Measurements from ENCODE around the gene FOXA1. TPM values are rescaled to one million over a fixed set of nuclear protein-coding genes. Genes with fewer than 3 reads are reported as not detected.
A peak's percentile ranks its signal among the peaks of the same experiment; 100 is the strongest.

FOXA1 gene
- total and polyA plus RNA-seq, 2 of the 4 experiments (the other 2 are of a cell fraction): 0.18 to 0.31 TPM

DNA sequence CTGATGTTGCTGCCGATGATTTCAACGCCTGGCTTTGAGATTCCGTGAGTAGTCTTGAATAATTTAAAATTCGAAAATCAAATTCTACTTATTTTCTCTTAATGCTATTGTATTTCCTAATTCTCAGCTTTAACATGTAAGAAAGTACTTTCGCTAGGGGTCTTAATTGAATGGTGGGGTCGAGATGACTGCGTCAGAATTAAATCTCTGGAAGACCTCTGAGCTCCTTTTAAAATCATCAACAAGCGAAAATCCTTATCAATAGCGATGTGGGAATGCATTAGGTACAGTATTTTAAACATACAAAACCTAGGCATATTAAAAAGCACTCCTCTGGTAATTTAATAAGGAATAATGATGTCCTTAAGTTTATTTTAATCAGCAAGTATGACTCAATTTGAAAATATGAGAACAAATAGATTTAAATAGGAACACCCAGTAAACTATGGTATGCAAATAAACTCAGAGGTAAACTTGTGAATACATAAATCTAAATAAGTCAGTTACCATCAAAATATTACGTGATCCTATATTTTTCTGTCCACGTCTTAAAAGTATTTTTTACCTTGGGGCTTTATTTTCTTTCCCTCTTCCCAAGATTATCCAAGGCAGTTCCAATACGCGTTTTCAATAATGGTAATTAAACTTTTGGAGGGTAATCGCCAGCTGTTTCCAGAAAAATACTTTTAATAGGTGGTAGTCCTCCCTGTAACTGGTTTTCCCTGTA, 1.4 kb downstream of the FOXA1 start:
- H3K4me3 ChIP-seq (ENCODE audit: insufficient read depth, low read depth, low read length): no peak overlapping the region; the same call in 1 of the 2 replicates
- BruUV-seq (replicated peaks): TSS peak; percentile 55
- DNase-seq: no peak
- peaks cover 21% of the 10 kb centered on the region for H3K9me3 ChIP-seq (ENCODE audit: control insufficient read depth, insufficient read depth, low read length)
- no peaks in the 10 kb centered on the region; the same call in 1 of the 2 replicates for H4K20me1 ChIP-seq (ENCODE audit: insufficient read depth, low read length)
- H2BK15ac ChIP-seq (ENCODE audit: low read depth, low read length): no peak overlapping the region
- H3K9me1 ChIP-seq (ENCODE audit: insufficient read depth, low read length): 0 out of 2 replicates have a peak, but pooled peaks cover 3% of the 10 kb centered on the region
- H2BK20ac ChIP-seq (ENCODE audit: low read depth, low read length): no peak overlapping the region
- H3K4me2 ChIP-seq (ENCODE audit: low read depth, low read length): peak overlapping the region; percentile 11; the same call in 1 of the 2 replicates
- peaks cover 76% of the 10 kb centered on the region for H3K27me3 ChIP-seq (ENCODE audit: control insufficient read depth, insufficient read depth, low read length)
- H3K9ac ChIP-seq (ENCODE audit: low read depth, low read length): no peak overlapping the region
- H4K5ac ChIP-seq (ENCODE audit: low read depth, low read length): no peak overlapping the region
- H3K56ac ChIP-seq (ENCODE audit: extremely low read depth, insufficient read depth, low read length): no peak overlapping the region
- no peak overlapping the region for H2AK9ac ChIP-seq (replicated peaks; ENCODE audit: low read depth, low read length, poor library complexity)
- no peaks in the 10 kb centered on the region for H3K36me3 ChIP-seq (ENCODE audit: control insufficient read depth, insufficient read depth, low read length)
- no peak overlapping the region for H3K14ac ChIP-seq (replicated peaks; ENCODE audit: low read depth, low read length)
- H2BK5ac ChIP-seq (ENCODE audit: low read depth, low read length, poor library complexity, severe bottlenecking): no peak overlapping the region
- no peak overlapping the region for H3K27ac ChIP-seq (ENCODE audit: insufficient read depth, low read length)
- TF ChIP-seq, protein P1, sequence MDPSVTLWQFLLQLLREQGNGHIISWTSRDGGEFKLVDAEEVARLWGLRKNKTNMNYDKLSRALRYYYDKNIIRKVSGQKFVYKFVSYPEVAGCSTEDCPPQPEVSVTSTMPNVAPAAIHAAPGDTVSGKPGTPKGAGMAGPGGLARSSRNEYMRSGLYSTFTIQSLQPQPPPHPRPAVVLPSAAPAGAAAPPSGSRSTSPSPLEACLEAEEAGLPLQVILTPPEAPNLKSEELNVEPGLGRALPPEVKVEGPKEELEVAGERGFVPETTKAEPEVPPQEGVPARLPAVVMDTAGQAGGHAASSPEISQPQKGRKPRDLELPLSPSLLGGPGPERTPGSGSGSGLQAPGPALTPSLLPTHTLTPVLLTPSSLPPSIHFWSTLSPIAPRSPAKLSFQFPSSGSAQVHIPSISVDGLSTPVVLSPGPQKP (IDR thresholded peaks at IDR 0.05; ENCODE audit: borderline replicate concordance, low read depth, low read length): no peak
- TF ChIP-seq CTCF (conservative IDR thresholded peaks at IDR 0.05; ENCODE audit: low read depth, low read length): no peak
- no peak for TF ChIP-seq RAD21 (IDR thresholded peaks at IDR 0.05; ENCODE audit: low read length)
- TF ChIP-seq SMC3 (IDR thresholded peaks at IDR 0.05; ENCODE audit: low read depth, low read length): no peak
- TF ChIP-seq CHD1 (IDR thresholded peaks at IDR 0.05; ENCODE audit: low read depth, low read length): no peak
- TF ChIP-seq RFX5 (IDR thresholded peaks at IDR 0.05; ENCODE audit: low read depth, low read length): no peak
- TF ChIP-seq, protein P2, sequence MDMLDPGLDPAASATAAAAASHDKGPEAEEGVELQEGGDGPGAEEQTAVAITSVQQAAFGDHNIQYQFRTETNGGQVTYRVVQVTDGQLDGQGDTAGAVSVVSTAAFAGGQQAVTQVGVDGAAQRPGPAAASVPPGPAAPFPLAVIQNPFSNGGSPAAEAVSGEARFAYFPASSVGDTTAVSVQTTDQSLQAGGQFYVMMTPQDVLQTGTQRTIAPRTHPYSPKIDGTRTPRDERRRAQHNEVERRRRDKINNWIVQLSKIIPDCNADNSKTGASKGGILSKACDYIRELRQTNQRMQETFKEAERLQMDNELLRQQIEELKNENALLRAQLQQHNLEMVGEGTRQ (IDR thresholded peaks at IDR 0.05; ENCODE audit: low read depth, low read length): no peak
- TF ChIP-seq MXI1 (IDR thresholded peaks at IDR 0.05; ENCODE audit: borderline replicate concordance, low read depth, low read length): no peak
- no peak for TF ChIP-seq NFE2L2 (IDR thresholded peaks at IDR 0.05; ENCODE audit: low read depth, low read length)
- TF ChIP-seq POLR2A (IDR thresholded peaks at IDR 0.05; ENCODE audit: low read depth, low read length): no peak
- TF ChIP-seq FOS (IDR thresholded peaks at IDR 0.05; ENCODE audit: low read depth, low read length): no peak
- no peak for TF ChIP-seq MAFK (IDR thresholded peaks at IDR 0.05; ENCODE audit: low read depth, low read length)
- no peak for TF ChIP-seq MAZ (IDR thresholded peaks at IDR 0.05; ENCODE audit: borderline replicate concordance, low read depth, low read length)
- no peak for ATAC-seq (ENCODE audit: low read depth)
- no peak overlapping the region for H3K18ac ChIP-seq (ENCODE audit: low read depth, low read length)
- no peaks in the 10 kb centered on the region for H3K79me1 ChIP-seq (ENCODE audit: low read depth in 1 of 2, low read length in 2 of 2)
- POLR2A ChIA-PET (ENCODE audit: unreplicated experiment): no interaction called here
- no peak overlapping the region for H2AK5ac ChIP-seq (ENCODE audit: low read depth, low read length)
- H2AFZ ChIP-seq (replicated peaks; ENCODE audit: low read length, poor library complexity): no peak overlapping the region
- WGBS, 2 experiments (ENCODE audit: extremely low coverage in 2 of 2, insufficient read length in 1 of 2): no CpG with 5 or more reads among the region's 14 CpGs
- no peak overlapping the region for H3K23ac ChIP-seq (ENCODE audit: low read depth, low read length)
- intact Hi-C loops (cut with micrococcal nuclease) (loop anchor here (1.0 kb wide), 2 partner anchors 281 to 347 kb away; no protein-coding TSS in a partner anchor), in situ Hi-C loops (cut with MboI; ENCODE audit: low sequenced_read_pairs) (no loop called here), dilution Hi-C loops (cut with HindIII; ENCODE audit: low sequenced_read_pairs, unreplicated experiment) (no loop called here)
- no peak overlapping the region for H3K4ac ChIP-seq (ENCODE audit: low read depth, low read length)
- H2BK120ac ChIP-seq (ENCODE audit: low read depth, low read length): no peak overlapping the region
- peaks cover 3% of the 10 kb centered on the region; the same call in 1 of the 2 replicates for H3K4me1 ChIP-seq (ENCODE audit: control insufficient read depth, insufficient read depth, low read length)
- CTCF ChIA-PET: interaction anchor here (0.6 to 1.0 kb wide), 5 partner anchors 30 to 485 kb away, joined by 3 to 5 read pairs (median 3); no protein-coding TSS in a partner anchor
- no peak overlapping the region for H4K8ac ChIP-seq (ENCODE audit: low read depth in 2 of 2, low read length in 2 of 2)
- H4K91ac ChIP-seq (ENCODE audit: insufficient read depth, low read depth, low read length): no peak overlapping the region
